ENCODE measurements around the gene ZSWIM6.
A peak's percentile ranks its signal among the peaks of the same experiment; 100 is the strongest.

The ZSWIM6 gene

GRCh38 chr5:61331407-61332357 lies at the start of gene ZSWIM6:
Gene ZSWIM6 (plus strand): TSS chr5:61332258. CDS start chr5:61332273, 15 bp downstream.
- POLR2A ChIA-PET = interaction anchor here (0.5 to 2.9 kb wide), 29 partner anchors 11 to 341 kb away, joined by 3 to 20 read pairs (median 3); partner anchors contain the start of gene SMIM15
- TF ChIP-seq CTCF (IDR thresholded peaks at IDR 0.05; ENCODE audit: insufficient read depth, low read length, missing control alignments) = no peak
- DNase-seq (ENCODE audit: low read depth, low spot score) = peak; percentile 97
- CTCF ChIA-PET = interaction anchor here (0.8 to 3.2 kb wide), 16 partner anchors 10 to 385 kb away, joined by 3 to 25 read pairs (median 4); no protein-coding TSS in a partner anchor
- H3K4me3 ChIP-seq (ENCODE audit: low read depth, low read length) = peak within 1 kb of the TSS; percentile 92

- ChIA-PET CTCF (no interaction called here), POLR2A (no interaction called here)
- DNase-seq (ENCODE audit: low read depth, low spot score) = no peak
- TF ChIP-seq CTCF (IDR thresholded peaks at IDR 0.05; ENCODE audit: insufficient read depth, low read length, missing control alignments) = no peak
- H3K4me3 ChIP-seq (ENCODE audit: low read depth, low read length) = no peak overlapping the region
Observed at GRCh38 chr5:61283471-61283870, 48.6 kb upstream of the ZSWIM6 start.

DNA sequence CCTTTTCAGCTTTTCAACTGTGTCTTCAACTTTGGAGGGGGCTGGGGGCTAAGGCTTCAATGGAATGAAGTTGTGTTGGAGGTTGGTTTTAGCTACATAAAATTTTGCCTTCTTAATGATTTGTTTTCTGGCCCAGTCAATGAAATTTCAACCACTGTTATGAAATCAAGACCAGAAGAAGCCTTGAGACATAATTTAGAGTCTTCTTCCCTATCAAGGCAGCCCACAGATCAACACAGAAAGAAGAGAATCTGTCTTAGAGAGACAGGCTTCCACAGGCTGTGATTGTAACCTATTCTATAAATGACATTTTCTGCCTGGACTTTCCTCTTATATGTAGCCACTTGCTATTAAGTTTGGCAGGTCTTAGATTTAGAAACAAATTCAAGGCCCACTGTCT lies 46.5 kb upstream of the ZSWIM6 start:
- no peak overlapping the region for H3K4me3 ChIP-seq (ENCODE audit: low read depth, low read length)
- DNase-seq (ENCODE audit: low read depth, low spot score) = no peak
- POLR2A ChIA-PET = no interaction called here
- TF ChIP-seq CTCF (IDR thresholded peaks at IDR 0.05; ENCODE audit: insufficient read depth, low read length, missing control alignments) = no peak
- CTCF ChIA-PET = interaction anchor here (1.0 kb wide), 1 partner anchor 230 kb away, joined by 3 read pairs; no protein-coding TSS in a partner anchor

DNA sequence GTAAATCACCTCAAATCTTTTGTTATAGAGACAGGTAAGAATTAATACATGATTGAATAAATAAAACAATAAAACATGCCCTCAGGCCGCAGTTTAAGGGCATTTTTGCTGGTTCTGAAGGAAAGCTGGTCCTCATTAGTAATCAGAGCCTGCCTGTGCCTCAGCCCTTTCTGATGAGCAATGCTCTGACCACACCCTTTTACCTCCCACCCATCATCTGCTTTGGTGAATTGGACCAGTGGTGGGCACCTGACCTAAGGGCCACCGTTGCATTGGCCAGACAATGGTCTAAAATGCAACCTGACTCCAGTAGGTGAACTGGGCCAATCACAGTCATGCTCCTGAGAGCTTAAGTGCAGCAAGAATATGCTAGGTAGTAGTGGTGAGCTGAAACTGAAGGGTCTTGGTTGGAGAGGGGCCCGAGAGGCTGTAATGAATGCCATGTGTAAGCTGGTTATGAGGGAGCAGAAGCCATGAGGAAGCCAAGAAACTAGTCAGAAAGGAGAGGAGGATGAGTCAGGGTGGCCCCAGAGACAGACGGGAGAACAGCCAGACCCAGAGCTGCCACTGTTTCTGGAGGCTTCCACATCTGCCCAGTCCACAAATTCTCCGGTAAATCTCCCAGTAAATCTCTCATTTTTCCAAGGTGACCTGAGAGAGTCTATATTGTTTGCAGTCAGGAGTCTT lies 45.5 kb upstream of the ZSWIM6 start:
- DNase-seq (ENCODE audit: low read depth, low spot score) = no peak
- H3K4me3 ChIP-seq (ENCODE audit: low read depth, low read length) = no peak overlapping the region
- no peak for TF ChIP-seq CTCF (IDR thresholded peaks at IDR 0.05; ENCODE audit: insufficient read depth, low read length, missing control alignments)
- ChIA-PET CTCF (interaction anchor here (0.8 to 1.6 kb wide), 3 partner anchors 9 to 11 kb away, joined by 3 to 6 read pairs (median 4); no protein-coding TSS in a partner anchor), POLR2A (no interaction called here)

DNA sequence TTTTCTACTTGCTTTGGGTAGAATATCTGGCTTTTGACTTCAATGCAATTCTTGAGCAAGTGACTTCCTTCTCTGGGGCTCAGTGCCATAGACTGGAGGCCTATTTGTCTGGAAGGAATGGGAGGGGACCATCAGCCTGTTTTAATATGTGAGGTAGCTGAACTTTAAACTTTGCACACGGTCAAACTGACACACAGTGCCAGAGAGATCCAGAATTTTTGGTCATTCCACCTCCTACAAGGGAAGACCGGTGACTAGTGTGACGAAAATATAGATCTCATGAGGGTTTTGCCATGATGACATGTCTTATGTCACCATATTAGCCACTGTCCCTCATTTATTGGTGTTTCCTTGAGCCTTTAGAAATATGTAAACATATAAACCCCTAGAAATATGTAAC lies 44.6 kb upstream of the ZSWIM6 start:
- ChIA-PET POLR2A (no interaction called here), CTCF (interaction anchor here (1.0 to 1.6 kb wide), 2 partner anchors 9 to 10 kb away, joined by 4 to 6 read pairs; no protein-coding TSS in a partner anchor)
- no peak overlapping the region for H3K4me3 ChIP-seq (ENCODE audit: low read depth, low read length)
- no peak for TF ChIP-seq CTCF (IDR thresholded peaks at IDR 0.05; ENCODE audit: insufficient read depth, low read length, missing control alignments)
- no peak for DNase-seq (ENCODE audit: low read depth, low spot score)

- H3K4me3 ChIP-seq (ENCODE audit: low read depth, low read length) = no peak overlapping the region
- CTCF ChIA-PET = no interaction called here
- POLR2A ChIA-PET = no interaction called here
- no peak for DNase-seq (ENCODE audit: low read depth, low spot score)
- no peak for TF ChIP-seq CTCF (IDR thresholded peaks at IDR 0.05; ENCODE audit: insufficient read depth, low read length, missing control alignments)
Observed at GRCh38 chr5:61289241-61289640, 42.8 kb upstream of the ZSWIM6 start.

Measured in AG04449 (cell line).